ENCODE results near the gene WDR36.

- TF ChIP-seq MAZ (IDR thresholded peaks at IDR 0.05; ENCODE audit: borderline replicate concordance, low read depth, low read length) (0 out of 2 replicates have a peak, but pooled peaks have one; percentile 54), POLR2A (IDR thresholded peaks at IDR 0.05; ENCODE audit: low read length) (peak; percentile 86), HDAC2 (IDR thresholded peaks at IDR 0.05) (peak; percentile 31; the same call in 1 of the 2 replicates), CBX8 (IDR thresholded peaks at IDR 0.05) (no peak), EP300 (IDR thresholded peaks at IDR 0.05) (no peak), ZFP36 (IDR thresholded peaks at IDR 0.05; ENCODE audit: borderline replicate concordance, partially characterized antibody) (peak; percentile 39), RNF2 (IDR thresholded peaks at IDR 0.05; ENCODE audit: borderline replicate concordance, low read depth) (peak; percentile 89; the same call in 1 of the 2 replicates), RARB (CRISPR knock-in tag; IDR thresholded peaks at IDR 0.05) (peak; percentile 53; the same call in 1 of the 2 replicates), USF2 (IDR thresholded peaks at IDR 0.05) (peak; percentile 13; the same call in 1 of the 2 replicates), RAD21 (conservative IDR thresholded peaks at IDR 0.05 in 1 of 2, IDR thresholded peaks at IDR 0.05 in 1 of 2) (no peak), CTCF (IDR thresholded peaks at IDR 0.05) (no peak), HMGXB4 (CRISPR knock-in tag; IDR thresholded peaks at IDR 0.05; ENCODE audit: borderline replicate concordance) (peak; percentile 83; the same call in 1 of the 2 replicates), CHD4 (IDR thresholded peaks at IDR 0.05; ENCODE audit: borderline replicate concordance) (no peak)
Measured at GRCh38 chr5:111092062-111092853, at the start of gene WDR36.
